Measurements from ENCODE around the gene LAMC2. TPM values are rescaled to one million over a fixed set of nuclear protein-coding genes. Genes with fewer than 3 reads are reported as not detected.
A peak's percentile ranks its signal among the peaks of the same experiment; 100 is the strongest.

LAMC2 gene
- total and polyA plus RNA-seq, 10 of the 15 experiments (the other 5 are each of a cell fraction or from before 2014, with no cell fraction given): 0.27 to 1.5 (median 0.92) TPM

GRCh38 chr1:183218027-183218618 lies 32.1 kb downstream of the LAMC2 start:
- no peaks in the 10 kb centered on the region for H4K20me1 ChIP-seq (ENCODE audit: control insufficient read depth, insufficient read depth)
- FAIRE-seq: no peak
- intact Hi-C loops (cut with micrococcal nuclease; ENCODE audit: unreplicated experiment): loop anchor here (10.0 kb wide), 1 partner anchor 57 kb away; no protein-coding TSS in a partner anchor
- DNase-seq (ENCODE audit: low read depth, low spot score): no peak
- H2AFZ ChIP-seq (ENCODE audit: control insufficient read depth, low read depth, low read length): no peak overlapping the region
- ChIA-PET POLR2A (interaction anchor here (0.6 to 0.9 kb wide), 2 partner anchors 23 to 93 kb away, joined by 3 to 4 read pairs; no protein-coding TSS in a partner anchor), CTCF (interaction anchor here (0.8 to 3.2 kb wide), 3 partner anchors 10 to 63 kb away, joined by 3 to 13 read pairs (median 3); no protein-coding TSS in a partner anchor), SMC1A (ENCODE audit: uncharacterized antibody, unreplicated experiment) (interaction anchor here (1.3 to 1.7 kb wide), 2 partner anchors 10 to 252 kb away, joined by 3 to 7 read pairs; no protein-coding TSS in a partner anchor), RAD21 (ENCODE audit: unreplicated experiment) (no interaction called here)
- ATAC-seq: no peak
- TF ChIP-seq SP1 (IDR thresholded peaks at IDR 0.05; ENCODE audit: low read depth, low read length) (no peak), PML (IDR thresholded peaks at IDR 0.05; ENCODE audit: low read length) (no peak)
- H3K4me1 ChIP-seq (ENCODE audit: control insufficient read depth, insufficient read depth, low read length): peaks cover 3% of the 10 kb centered on the region; the same call in 1 of the 2 replicates
- 46% methylated on average over 14 of the region's 14 CpGs for WGBS (ENCODE audit: insufficient coverage, insufficient replicate concordance, low lambda C conversion rate, missing lambda C conversion rate)
- no peaks in the 10 kb centered on the region for H3K36me3 ChIP-seq (ENCODE audit: control insufficient read depth in 2 of 2, insufficient read depth in 2 of 2, low read length in 1 of 2)
- no peak overlapping the region for H3K27ac ChIP-seq (ENCODE audit: control insufficient read depth, insufficient read depth)
- no peak overlapping the region for H3K4me3 ChIP-seq
- no peak overlapping the region for H3K4me2 ChIP-seq (ENCODE audit: control insufficient read depth, insufficient read depth)
- in situ Hi-C loops (cut with MboI): no loop called here
- BruUV-seq (replicated peaks): no TSS peak
- no peaks in the 10 kb centered on the region for H3K27me3 ChIP-seq (replicated peaks in 1 of 2; ENCODE audit: control insufficient read depth in 2 of 2, insufficient read depth in 2 of 2, low read length in 1 of 2)
- no peaks in the 10 kb centered on the region for H3K9me3 ChIP-seq (replicated peaks; ENCODE audit: control insufficient read depth, insufficient read depth, low read length)
- H3K9ac ChIP-seq (ENCODE audit: control insufficient read depth, insufficient read depth, low read length): no peak overlapping the region
- H3K79me2 ChIP-seq (ENCODE audit: control insufficient read depth, insufficient read depth, low read length): no peaks in the 10 kb centered on the region

GRCh38 chr1:183218971-183219615 lies 33.0 kb downstream of the LAMC2 start:
- TF ChIP-seq SMAD1 (IDR thresholded peaks at IDR 0.05; ENCODE audit: low read depth, partially characterized antibody) (peak; percentile 88), TARDBP (IDR thresholded peaks at IDR 0.05; ENCODE audit: borderline replicate concordance) (no peak)
- H3K79me2 ChIP-seq (ENCODE audit: control insufficient read depth, insufficient read depth, low read length): no peaks in the 10 kb centered on the region
- 11% methylated on average over 5 of the region's 5 CpGs for WGBS (ENCODE audit: insufficient coverage, insufficient replicate concordance, low lambda C conversion rate, missing lambda C conversion rate)
- no peak overlapping the region for H3K4me3 ChIP-seq
- in situ Hi-C loops (cut with MboI): no loop called here
- peak; percentile 82 for ATAC-seq
- H3K9ac ChIP-seq (ENCODE audit: control insufficient read depth, insufficient read depth, low read length): no peak overlapping the region
- ChIA-PET CTCF (interaction anchor here (1.3 to 3.2 kb wide), 4 partner anchors 9 to 256 kb away, joined by 3 to 13 read pairs (median 3); no protein-coding TSS in a partner anchor), POLR2A (interaction anchor here (0.6 to 1.4 kb wide), 3 partner anchors 22 to 92 kb away, joined by 3 to 4 read pairs (median 3); no protein-coding TSS in a partner anchor), SMC1A (ENCODE audit: uncharacterized antibody, unreplicated experiment) (interaction anchor here (0.7 to 1.7 kb wide), 7 partner anchors 9 to 253 kb away, joined by 3 to 7 read pairs (median 4); no protein-coding TSS in a partner anchor), RAD21 (ENCODE audit: unreplicated experiment) (interaction anchor here (1.1 to 1.9 kb wide), 3 partner anchors 10 to 257 kb away, joined by 4 to 7 read pairs (median 6); no protein-coding TSS in a partner anchor)
- no peaks in the 10 kb centered on the region for H3K27me3 ChIP-seq (replicated peaks in 1 of 2; ENCODE audit: control insufficient read depth in 2 of 2, insufficient read depth in 2 of 2, low read length in 1 of 2)
- no peaks in the 10 kb centered on the region for H3K36me3 ChIP-seq (ENCODE audit: control insufficient read depth in 2 of 2, insufficient read depth in 2 of 2, low read length in 1 of 2)
- H3K27ac ChIP-seq (ENCODE audit: control insufficient read depth, insufficient read depth): no peak overlapping the region
- no peak for DNase-seq (ENCODE audit: low read depth, low spot score)
- FAIRE-seq: no peak
- H2AFZ ChIP-seq (ENCODE audit: control insufficient read depth, low read depth, low read length): peak overlapping the region; percentile 38; the same call in 1 of the 2 replicates
- BruUV-seq (replicated peaks): no TSS peak
- intact Hi-C loops (cut with micrococcal nuclease; ENCODE audit: unreplicated experiment): loop anchor here (10.0 kb wide), 1 partner anchor 56 kb away; no protein-coding TSS in a partner anchor
- H3K9me3 ChIP-seq (replicated peaks; ENCODE audit: control insufficient read depth, insufficient read depth, low read length): no peaks in the 10 kb centered on the region
- no peak overlapping the region for H3K4me2 ChIP-seq (ENCODE audit: control insufficient read depth, insufficient read depth)
- peaks cover 3% of the 10 kb centered on the region; the same call in 1 of the 2 replicates for H3K4me1 ChIP-seq (ENCODE audit: control insufficient read depth, insufficient read depth, low read length)
- H4K20me1 ChIP-seq (ENCODE audit: control insufficient read depth, insufficient read depth): no peaks in the 10 kb centered on the region
